HTR-8/SVneo (cell line): Measurements from ENCODE around the gene LGALS9.

Experiments
- DNase-seq: peaks from one replicate; pipeline ENCODE4 v3.0.0; 2011; ENCODE audit warnings: low spot score, mixed read lengths; ENCODE audit not compliant: insufficient read length
- FAIRE-seq: peaks from 2 replicates; lab custom pipeline; 2011; peaks lifted over from hg19 to GRCh38; lab: Jason Lieb, UNC

The LGALS9 gene

GRCh38 chr17:27630607-27631410 is at the start of gene LGALS9:
LGALS9 (plus strand) TSS chr17:27631188; CDS start chr17:27631266, 78 bp downstream.
- FAIRE-seq: no peak
- no peak for DNase-seq

DNA sequence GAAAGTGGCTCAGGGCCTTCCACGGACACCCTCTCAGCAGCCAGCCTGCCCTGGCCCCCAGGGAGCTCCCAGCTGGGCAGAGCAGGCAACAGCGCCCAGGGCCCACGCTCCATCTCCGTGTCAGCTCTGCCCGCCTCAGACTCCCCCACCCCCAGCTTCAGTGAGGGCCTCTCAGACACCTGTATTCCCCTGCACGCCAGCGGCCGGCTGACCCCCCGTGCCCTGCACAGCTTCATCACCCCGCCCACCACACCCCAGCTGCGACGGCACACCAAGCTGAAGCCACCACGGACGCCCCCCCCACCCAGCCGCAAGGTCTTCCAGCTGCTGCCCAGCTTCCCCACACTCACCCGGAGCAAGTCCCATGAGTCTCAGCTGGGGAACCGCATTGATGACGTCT is 48.3 kb upstream of the LGALS9 start:
- no peak for DNase-seq
- no peak for FAIRE-seq

DNA sequence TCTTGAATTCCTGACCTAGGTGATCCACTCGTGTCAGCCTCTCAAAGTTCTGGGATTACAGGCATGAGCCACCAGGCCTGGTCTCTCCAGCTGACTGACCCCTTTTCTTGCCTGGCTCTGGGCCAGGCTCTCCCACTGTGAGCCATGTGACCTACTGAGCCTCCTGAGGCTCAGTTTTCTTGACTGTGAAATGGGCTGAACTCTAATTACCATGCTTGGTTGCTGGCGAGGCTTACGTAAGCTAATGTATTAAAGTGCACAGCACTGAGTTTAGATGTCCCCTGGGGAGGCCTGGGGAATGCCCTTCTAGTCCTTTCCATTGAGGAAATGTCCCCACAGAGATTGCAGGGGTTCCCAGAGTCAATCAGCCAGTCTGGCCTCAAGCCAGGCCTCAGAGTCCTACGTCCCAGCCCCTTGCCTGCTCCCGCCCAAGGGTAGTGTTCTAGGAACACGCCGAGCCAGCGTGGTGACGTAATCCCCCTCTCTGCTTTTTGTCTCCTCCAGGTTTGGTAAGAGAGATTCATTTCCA is 45.8 kb upstream of the LGALS9 start:
- FAIRE-seq (no peak), DNase-seq (no peak)

GRCh38 chr17:27585792-27586191 is 45.2 kb upstream of the LGALS9 start:
- no peak for DNase-seq
- no peak for FAIRE-seq

DNA sequence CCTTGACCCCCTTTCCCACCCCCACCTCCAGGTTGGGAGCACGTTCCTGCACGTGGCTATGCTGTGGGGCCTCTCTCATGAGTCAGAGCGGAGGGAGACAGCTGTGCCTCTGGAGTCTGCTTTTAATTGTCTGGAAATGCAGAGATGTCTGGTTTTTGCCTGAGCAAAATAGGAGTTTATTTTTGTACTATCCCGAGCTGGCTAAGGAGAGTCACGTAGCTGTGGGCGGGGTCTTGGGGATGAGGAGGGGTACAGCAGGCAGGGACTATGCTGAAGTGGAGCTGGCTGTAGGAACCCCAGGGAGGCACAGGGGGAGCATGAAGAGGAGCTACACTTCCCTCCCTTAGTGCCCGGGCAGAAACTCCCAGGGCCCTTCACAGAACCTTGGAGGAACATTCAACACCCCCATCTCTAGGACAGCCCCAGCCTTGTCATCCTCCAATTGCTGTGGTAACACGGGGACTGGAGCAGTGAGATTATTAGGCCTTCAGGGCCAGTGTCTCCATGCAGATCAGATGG is 44.7 kb upstream of the LGALS9 start:
- no peak for FAIRE-seq

GRCh38 chr17:27588354-27588753 is 42.6 kb upstream of the LGALS9 start:
- FAIRE-seq (no peak), DNase-seq (no peak)

More for the DNA sequence above, 44.7 kb upstream of the LGALS9 start:
- DNase-seq: no peak

GRCh38 chr17:27590864-27591263 is 40.1 kb upstream of the LGALS9 start:
- FAIRE-seq: no peak
- no peak for DNase-seq

GRCh38 chr17:27591986-27592385 is 39.0 kb upstream of the LGALS9 start:
- no peak for FAIRE-seq
- no peak for DNase-seq

GRCh38 chr17:27593232-27593856 is 37.6 kb upstream of the LGALS9 start:
- DNase-seq: no peak
- FAIRE-seq: no peak

- DNase-seq (no peak), FAIRE-seq (no peak)
Observed at GRCh38 chr17:27593857-27594255, 37.1 kb upstream of the LGALS9 start.

DNA sequence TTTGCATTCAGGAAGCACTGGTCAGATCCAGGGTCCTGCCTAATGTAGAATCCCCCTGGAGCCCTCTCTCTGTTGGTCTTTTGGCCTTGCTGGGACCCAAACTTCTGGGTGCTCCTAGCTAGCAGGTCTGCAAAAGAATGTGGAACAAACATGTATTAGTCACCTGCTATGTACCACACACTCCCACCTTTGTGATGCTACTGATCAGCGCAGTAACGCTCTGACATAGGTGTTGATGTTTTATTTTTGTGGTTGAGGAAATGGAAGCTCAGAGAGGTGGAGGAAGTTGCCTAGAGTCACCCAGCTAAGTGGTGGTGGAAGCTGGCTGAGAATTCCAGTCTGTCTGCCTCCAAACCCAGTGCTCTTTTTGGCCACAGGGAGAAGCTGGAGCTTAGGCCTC is 35.8 kb upstream of the LGALS9 start:
- no peak for FAIRE-seq
- DNase-seq: no peak

DNA sequence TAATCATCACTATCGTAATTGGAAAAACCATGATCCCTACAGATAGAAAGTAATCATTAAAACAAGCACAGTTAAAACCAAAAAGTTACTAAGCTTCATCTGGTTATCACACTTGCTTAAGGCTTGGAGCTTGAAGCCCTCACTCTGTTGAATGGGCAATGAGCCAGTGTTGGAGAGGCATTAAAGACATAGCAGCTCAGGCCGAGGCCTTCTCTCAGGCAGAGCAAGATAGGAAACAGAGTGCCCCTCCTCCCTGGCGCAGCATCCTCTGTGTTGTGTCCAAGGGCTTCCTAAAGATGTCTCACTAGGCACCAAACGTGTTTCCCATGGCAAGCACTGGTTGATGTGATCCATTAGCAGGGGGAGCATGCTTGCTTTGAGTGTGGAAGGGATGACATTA is 34.9 kb upstream of the LGALS9 start:
- FAIRE-seq (no peak), DNase-seq (no peak)

GRCh38 chr17:27596566-27597187 is 34.3 kb upstream of the LGALS9 start:
- FAIRE-seq: no peak
- no peak for DNase-seq

DNA sequence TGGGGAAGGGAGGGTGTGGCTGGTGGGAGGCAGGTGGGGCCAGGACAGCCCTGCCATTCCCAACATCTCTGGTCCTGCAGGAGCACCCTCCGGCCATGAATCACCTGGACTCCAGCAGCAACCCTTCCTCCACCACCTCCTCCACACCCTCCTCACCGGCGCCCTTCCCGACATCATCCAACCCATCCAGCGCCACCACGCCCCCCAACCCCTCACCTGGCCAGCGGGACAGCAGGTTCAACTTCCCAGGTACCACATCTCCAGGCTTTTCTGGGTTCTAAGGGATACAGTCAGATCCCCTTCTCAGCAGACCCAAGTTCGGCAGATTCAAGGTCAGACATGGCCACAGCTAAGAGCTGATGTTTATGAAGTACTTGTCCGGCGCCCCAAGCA is 33.8 kb upstream of the LGALS9 start:
- FAIRE-seq: no peak
- no peak for DNase-seq

- FAIRE-seq (no peak), DNase-seq (no peak)
Observed at GRCh38 chr17:27597783-27598320, 33.1 kb upstream of the LGALS9 start.

GRCh38 chr17:27598337-27599050 is 32.5 kb upstream of the LGALS9 start:
- FAIRE-seq (no peak), DNase-seq (no peak)

DNA sequence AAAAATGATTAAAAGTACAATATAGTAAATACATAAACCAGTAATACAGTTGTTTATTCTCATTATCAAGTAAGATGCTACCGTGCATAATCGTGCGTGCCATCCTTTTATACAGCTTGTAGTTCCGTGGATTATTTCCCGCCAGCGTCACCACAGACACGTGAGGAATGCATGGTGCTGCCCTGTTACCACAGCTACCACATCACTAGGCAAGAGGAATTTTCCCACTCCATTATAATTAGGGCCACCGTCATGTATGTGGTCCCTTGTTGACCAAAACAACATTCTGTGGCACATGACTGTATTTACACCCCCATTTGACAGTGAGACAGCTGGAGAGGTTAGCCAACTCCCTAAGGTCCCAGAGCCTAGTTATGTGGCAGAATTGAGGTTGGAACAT is 30.5 kb upstream of the LGALS9 start:
- DNase-seq (no peak), FAIRE-seq (peak; percentile 26)

DNA sequence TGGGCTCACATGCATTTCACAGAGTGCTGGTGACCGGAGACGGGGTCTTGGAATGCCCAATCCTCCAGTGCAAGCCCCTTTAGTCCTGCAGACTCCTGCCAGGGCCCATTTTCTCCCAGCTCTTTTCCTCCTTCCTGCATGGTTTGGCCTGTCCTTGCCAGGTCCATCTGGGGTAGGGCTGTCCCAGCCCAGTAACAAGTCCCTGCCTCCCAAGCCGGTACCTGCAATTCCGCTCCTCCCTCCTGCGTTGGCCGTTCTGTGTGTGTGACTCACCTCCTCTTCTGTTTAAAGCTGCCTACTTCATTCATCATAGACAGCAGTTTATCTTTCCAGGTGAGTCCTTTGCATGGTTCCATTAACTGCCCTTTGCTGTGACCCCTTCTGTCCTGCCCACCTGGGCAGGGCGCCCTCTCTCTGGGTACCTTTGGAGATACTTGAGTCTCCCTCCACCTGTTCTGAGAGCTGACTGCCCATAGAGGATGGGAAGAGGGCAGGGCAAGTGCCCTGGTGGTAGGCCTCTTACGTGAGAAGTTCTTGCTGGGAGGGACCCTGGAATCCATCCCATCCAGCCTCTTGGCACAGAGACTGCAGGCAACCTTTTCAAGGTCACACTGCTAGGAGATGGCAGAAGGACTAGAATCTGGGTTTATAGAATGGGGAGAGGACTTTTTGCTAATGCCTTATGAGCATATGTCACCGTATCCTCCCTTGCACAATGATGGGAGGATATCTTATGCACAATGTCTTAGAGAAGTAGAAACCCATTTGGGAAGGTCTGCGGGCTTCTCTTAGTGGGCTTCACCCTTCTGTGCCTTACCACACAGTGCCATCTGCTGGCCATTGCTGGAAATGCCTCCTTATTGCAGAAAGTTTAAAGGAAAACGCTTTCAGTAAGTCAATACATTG is 29.7 kb upstream of the LGALS9 start:
- DNase-seq: peak; percentile 79
- peak; percentile 48 for FAIRE-seq

DNA sequence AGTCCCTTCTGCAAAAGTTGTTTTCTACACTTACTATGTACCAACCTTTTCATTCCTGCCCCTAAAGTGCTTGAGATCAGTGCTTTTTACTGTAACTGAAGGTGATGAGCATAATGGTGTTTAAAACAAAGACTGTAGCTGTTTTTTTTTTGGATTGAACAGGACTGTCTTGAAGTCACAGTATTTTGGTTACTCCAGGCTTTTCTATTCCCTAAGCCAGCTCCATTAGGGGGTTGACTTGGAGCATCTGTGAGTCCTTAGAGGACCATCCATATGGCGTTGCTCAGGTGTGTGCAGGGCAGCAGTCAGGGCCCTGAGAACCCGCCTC is 29.0 kb upstream of the LGALS9 start:
- FAIRE-seq: no peak

More for the DNA sequence above, 29.0 kb upstream of the LGALS9 start:
- no peak for DNase-seq
